ENCODE results near the gene TTC22. TPM values are rescaled to one million over a fixed set of nuclear protein-coding genes. Genes with fewer than 3 reads are reported as not detected.

TTC22 gene
- total and polyA plus RNA-seq, 8 donors = 4.2 to 65.2 (median 21.6) TPM

DNA sequence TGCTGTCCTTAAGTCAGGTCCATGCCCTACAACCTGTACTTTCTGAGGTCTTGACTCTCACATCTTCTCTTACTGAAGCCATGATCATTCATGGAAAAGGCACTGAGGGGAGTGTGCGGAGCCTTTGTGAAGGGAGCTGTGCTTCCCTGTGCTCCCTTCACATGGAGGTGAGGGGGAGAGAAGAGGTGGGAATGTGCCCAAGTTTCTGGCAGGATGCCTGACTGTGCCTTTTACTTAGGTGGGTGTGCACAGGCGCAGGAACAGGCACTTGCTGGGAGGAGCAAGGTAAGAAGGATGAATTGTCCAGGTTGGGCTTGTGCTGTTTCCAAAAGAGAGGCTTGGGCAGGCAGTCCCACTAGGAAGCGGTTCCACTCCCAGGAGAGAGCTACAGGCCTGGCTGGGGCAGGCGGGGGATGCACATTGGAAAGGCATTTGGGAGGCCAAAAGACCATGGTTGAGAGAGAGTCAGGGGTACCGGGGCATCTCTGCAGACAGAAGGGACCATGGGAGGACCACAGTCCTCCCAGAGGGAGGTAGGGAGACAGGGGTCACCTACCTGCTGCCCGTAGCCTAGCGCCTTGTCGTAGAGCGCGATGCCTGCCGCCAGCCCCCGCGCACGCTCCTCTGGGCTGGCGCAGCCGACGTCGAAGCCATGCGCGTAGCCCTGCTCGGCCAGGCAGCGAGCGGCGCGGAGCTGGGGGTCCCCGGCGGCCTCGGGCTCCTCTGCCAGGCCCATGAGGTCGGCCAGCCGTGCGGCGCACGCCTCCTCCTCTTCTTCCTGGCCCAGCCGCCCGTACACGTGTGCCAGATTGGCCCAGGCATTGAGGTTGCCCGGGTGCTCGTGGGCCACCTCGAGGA, 853 bp downstream of the TTC22 start:
- Histone ChIP-seq H3K27me3 (peaks cover 0 to 18% (median 8%) of the 10 kb centered on the region in 3 donors), H3K4me1 (peaks cover 22 to 78% (median 40%) of the 10 kb centered on the region in 4 donors), H3K9me3 (no peaks in the 10 kb centered on the region), H3K4me3 (peak overlapping the region; percentile 52 to 63 (median 58)), H3K36me3 (no peaks in the 10 kb centered on the region), H3K27ac (peak overlapping the region; percentile 80 to 89 (median 86))
- DNase-seq = no peak
- 25 to 83% (median 31%) methylated on average over 5 to 39 of the region's 39 CpGs for WGBS, 5 donors
- TF ChIP-seq POLR2AphosphoS5 (IDR thresholded peaks at IDR 0.05) = no peak
- no peak for TF ChIP-seq POLR2A (IDR thresholded peaks at IDR 0.05)
- TF ChIP-seq, protein P1, sequence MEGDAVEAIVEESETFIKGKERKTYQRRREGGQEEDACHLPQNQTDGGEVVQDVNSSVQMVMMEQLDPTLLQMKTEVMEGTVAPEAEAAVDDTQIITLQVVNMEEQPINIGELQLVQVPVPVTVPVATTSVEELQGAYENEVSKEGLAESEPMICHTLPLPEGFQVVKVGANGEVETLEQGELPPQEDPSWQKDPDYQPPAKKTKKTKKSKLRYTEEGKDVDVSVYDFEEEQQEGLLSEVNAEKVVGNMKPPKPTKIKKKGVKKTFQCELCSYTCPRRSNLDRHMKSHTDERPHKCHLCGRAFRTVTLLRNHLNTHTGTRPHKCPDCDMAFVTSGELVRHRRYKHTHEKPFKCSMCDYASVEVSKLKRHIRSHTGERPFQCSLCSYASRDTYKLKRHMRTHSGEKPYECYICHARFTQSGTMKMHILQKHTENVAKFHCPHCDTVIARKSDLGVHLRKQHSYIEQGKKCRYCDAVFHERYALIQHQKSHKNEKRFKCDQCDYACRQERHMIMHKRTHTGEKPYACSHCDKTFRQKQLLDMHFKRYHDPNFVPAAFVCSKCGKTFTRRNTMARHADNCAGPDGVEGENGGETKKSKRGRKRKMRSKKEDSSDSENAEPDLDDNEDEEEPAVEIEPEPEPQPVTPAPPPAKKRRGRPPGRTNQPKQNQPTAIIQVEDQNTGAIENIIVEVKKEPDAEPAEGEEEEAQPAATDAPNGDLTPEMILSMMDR (IDR thresholded peaks at IDR 0.05) = no peak
- no peak for TF ChIP-seq EP300 (IDR thresholded peaks at IDR 0.05)
- intact Hi-C loops (cut with DNase I; ENCODE audit: low total_unique reads) = no loop called here

DNA sequence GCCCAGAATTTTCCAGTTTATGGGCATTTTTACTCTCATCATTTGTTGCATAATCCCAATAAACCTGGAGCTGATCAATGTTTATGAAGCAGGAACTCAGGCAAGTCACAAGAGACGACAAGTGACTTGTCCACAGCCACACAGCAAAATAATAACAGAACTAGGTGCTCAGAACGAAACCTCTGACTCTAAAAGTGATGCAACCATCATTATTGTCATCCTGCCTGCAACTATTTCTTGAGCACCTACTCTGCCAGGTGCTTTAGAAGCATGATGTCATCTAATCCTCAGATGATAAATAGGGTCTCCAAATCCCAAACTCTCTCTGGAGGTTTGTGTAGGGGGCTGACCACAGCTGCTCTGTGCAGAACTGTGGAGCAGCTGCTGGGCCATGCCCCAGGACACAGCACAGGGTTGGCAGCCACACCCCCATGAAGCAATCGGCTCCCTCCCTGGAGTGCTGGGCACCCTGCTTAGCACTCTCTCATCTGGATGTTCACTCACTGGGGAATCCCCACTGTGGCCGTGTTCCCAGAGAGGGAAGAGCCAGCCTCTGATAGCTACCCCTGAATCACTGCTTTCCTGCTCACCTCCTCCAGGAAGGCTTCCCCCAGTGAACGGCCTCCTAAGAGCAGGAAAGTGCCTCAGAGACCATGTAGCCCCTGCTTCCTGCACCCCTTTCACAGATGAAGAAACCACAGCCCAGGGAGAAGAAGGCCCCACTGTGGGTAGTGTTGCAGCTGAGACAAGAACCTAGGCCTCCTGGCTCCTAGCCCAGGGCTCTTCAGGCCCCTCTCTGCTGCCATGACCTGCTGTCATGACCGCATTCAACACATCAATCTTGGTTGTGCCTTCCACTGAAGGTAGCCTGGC, 2.1 kb downstream of the TTC22 start:
- intact Hi-C loops (cut with DNase I; ENCODE audit: low total_unique reads) = no loop called here
- H3K4me3 ChIP-seq = peak overlapping the region in 3 of 4 donors; percentile 3 to 63 (median 52)
- WGBS, 5 donors = 49 to 63% (median 52%) methylated on average over 6 of the region's 6 CpGs
- H3K9me3 ChIP-seq = no peaks in the 10 kb centered on the region
- DNase-seq = peak in 1 of 2 donors; percentile 64
- H3K27ac ChIP-seq = peak overlapping the region; percentile 72 to 89 (median 83)
- H3K27me3 ChIP-seq = peaks cover 0 to 18% (median 8%) of the 10 kb centered on the region in 3 donors
- peaks cover 22 to 80% (median 51%) of the 10 kb centered on the region in 4 donors for H3K4me1 ChIP-seq
- no peaks in the 10 kb centered on the region for H3K36me3 ChIP-seq
- TF ChIP-seq EP300 (IDR thresholded peaks at IDR 0.05) (no peak), POLR2AphosphoS5 (IDR thresholded peaks at IDR 0.05) (no peak), POLR2A (IDR thresholded peaks at IDR 0.05) (no peak)
- TF ChIP-seq, protein P1 (IDR thresholded peaks at IDR 0.05) = no peak

DNA sequence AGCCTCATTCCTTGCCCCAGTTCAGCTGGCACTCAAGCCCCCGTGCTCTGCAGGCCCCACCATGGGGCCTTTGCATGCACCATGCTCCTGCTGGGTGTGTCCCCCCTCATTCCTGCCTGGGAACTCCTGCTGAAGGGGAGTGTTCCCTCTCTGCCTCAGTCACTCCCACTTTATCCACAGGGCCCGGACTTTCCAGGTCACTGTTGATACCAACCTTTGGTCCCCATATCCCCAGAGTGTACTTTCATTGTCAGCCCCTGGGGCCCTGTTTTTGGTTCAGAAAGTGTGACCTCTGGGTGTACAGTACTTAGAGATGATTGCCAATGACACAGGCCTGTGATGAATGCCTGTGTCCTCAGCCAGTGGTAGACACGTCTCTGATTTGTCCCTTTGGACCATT, 2.9 kb downstream of the TTC22 start:
- Histone ChIP-seq H3K27me3 (peaks cover 0 to 18% (median 8%) of the 10 kb centered on the region in 3 donors), H3K27ac (peak overlapping the region; percentile 4 to 89 (median 61)), H3K4me1 (peaks cover 22 to 79% (median 51%) of the 10 kb centered on the region in 4 donors), H3K9me3 (no peaks in the 10 kb centered on the region), H3K36me3 (no peaks in the 10 kb centered on the region), H3K4me3 (no peak overlapping the region)
- intact Hi-C loops (cut with DNase I; ENCODE audit: low total_unique reads) = no loop called here
- peak in 1 of 2 donors; percentile 60 for DNase-seq
- 45 to 60% (median 55%) methylated on average over 3 of the region's 3 CpGs for WGBS, 5 donors
- TF ChIP-seq, protein P1 (IDR thresholded peaks at IDR 0.05) = no peak
- TF ChIP-seq POLR2AphosphoS5 (IDR thresholded peaks at IDR 0.05) (no peak), POLR2A (IDR thresholded peaks at IDR 0.05) (no peak), EP300 (IDR thresholded peaks at IDR 0.05) (no peak)

DNA sequence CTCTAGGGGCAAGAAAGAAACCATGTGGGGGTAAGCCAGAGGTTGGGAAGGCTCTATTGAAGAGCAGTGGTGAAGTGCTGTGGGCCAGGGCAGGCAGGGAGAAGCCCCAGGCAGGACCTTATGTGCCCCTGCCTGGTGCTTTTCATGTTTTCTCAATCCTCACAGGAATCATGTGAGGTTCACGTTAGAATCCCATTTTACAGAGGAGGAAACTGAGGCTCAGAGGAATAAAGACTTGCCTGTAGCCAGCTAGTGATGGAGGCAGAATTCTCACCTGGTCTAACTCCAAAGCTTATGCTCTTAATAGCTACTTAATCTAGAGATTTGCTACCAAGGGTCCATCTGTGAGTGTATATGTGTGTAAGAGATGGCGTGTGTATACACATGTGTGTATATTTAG, 4.2 kb downstream of the TTC22 start:
- Histone ChIP-seq H3K27ac (peak overlapping the region; percentile 46 to 89 (median 61)), H3K4me1 (peaks cover 22 to 76% (median 53%) of the 10 kb centered on the region in 4 donors)
- 88 to 93% (median 90%) methylated on average over 2 of the region's 2 CpGs for WGBS, 5 donors

More for the DNA sequence above, 4.2 kb downstream of the TTC22 start:
- intact Hi-C loops (cut with DNase I; ENCODE audit: low total_unique reads) = no loop called here
- peaks cover 0 to 7% (median 2%) of the 10 kb centered on the region in 4 donors for H3K9me3 ChIP-seq
- peaks cover 0 to 17% (median 8%) of the 10 kb centered on the region in 3 donors for H3K27me3 ChIP-seq
- peaks cover 0 to 7% (median 0%) of the 10 kb centered on the region in 4 donors for H3K36me3 ChIP-seq
- H3K4me3 ChIP-seq = no peak overlapping the region
- DNase-seq = no peak
- TF ChIP-seq, protein P1 (IDR thresholded peaks at IDR 0.05) = no peak
- TF ChIP-seq POLR2AphosphoS5 (IDR thresholded peaks at IDR 0.05) (no peak), EP300 (IDR thresholded peaks at IDR 0.05) (no peak)
